SK-N-SH (cell line): ENCODE results near the gene EEF2K. TPM values are rescaled to one million over a fixed set of nuclear protein-coding genes. Genes with fewer than 3 reads are reported as not detected.

Experiments used
- CTCF ChIA-PET: fragments of 300-600, 350-600 bp; formaldehyde crosslinking; extraction: SDS; loops from one replicate; lab custom pipeline; 2021; lab: Yijun Ruan, JAX
- POLR2A ChIA-PET: fragments of 350-600 bp; sonication (Branson Sonifier 250); formaldehyde crosslinking; extraction: SDS; loops from one replicate; lab custom pipeline; 2020; ENCODE audit warnings: antibody characterized with exemption, inconsistent platforms; lab: Yijun Ruan, JAX
- DNase-seq: peaks from one replicate; pipeline ENCODE4 v3.0.0; 2012
- H2AFZ ChIP-seq: fragments of 200-600 bp; sonication (generic); 2 replicates; pipeline ENCODE4 v1.8.1; 2016; ENCODE audit warnings: antibody characterized with exemption, mild to moderate bottlenecking, low read depth
- H3F3A ChIP-seq: fragments of 200-600 bp; sonication (generic); replicated peaks from 2 replicates; pipeline ENCODE3; 2016; ENCODE audit warnings: antibody characterized with exemption, mild to moderate bottlenecking; ENCODE audit not compliant: insufficient read depth
- H3K27ac ChIP-seq, 2 experiments: fragments of 200-500 bp in 1 of 2; fragments of 200-600 bp in 1 of 2; sonication (Bioruptor generic) in 1 of 2; sonication (generic), shearing (Covaris generic) in 1 of 2; 2 replicates each; pipeline versions ENCODE4 v1.5.1 to v1.6.1; 2014 to 2016; ENCODE audit warnings: low read depth in 2 of 2, inconsistent platforms in 1 of 2, low read length in 1 of 2, mild to moderate bottlenecking in 1 of 2, mixed read lengths in 1 of 2
- H3K27me3 ChIP-seq: fragments of 200-600 bp; sonication (generic), shearing (Covaris generic); 2 replicates; pipeline ENCODE4 v1.6.1; 2016; ENCODE audit warnings: mixed run types; ENCODE audit not compliant: insufficient read depth
- H3K36me3 ChIP-seq, 2 experiments: fragments of 200-500 bp in 1 of 2; fragments of 200-600 bp in 1 of 2; sonication (Bioruptor generic) in 1 of 2; sonication (generic) in 1 of 2; replicated peaks in 1 of 2; 2 replicates each; pipeline versions ENCODE3 to v1.5.1; 2014 to 2016; ENCODE audit warnings: low read length in 1 of 2, mild to moderate bottlenecking in 1 of 2; ENCODE audit not compliant: insufficient read depth in 2 of 2, control insufficient read depth in 1 of 2
- H3K4me1 ChIP-seq, 2 experiments: fragments of 200-500 bp in 1 of 2; fragments of 200-600 bp in 1 of 2; sonication (Bioruptor generic) in 1 of 2; sonication (generic), shearing (Covaris generic) in 1 of 2; 2 replicates each; pipeline versions ENCODE4 v1.5.1 to v1.6.1; 2014 to 2016; ENCODE audit warnings: low read depth in 1 of 2, low read length in 1 of 2, mixed run types in 1 of 2; ENCODE audit not compliant: insufficient read depth in 2 of 2, control insufficient read depth in 1 of 2
- H3K4me2 ChIP-seq: fragments of 200-600 bp; sonication (generic), shearing (Covaris generic); 2 replicates; pipeline ENCODE4 v1.6.1; 2017; ENCODE audit warnings: mixed run types
- H3K4me3 ChIP-seq, 2 experiments: fragments of 200-500 bp in 1 of 2; fragments of 200-600 bp in 1 of 2; sonication (Bioruptor generic) in 1 of 2; sonication (generic), shearing (Covaris generic) in 1 of 2; 2 replicates each; pipeline versions ENCODE4 v1.5.1 to v1.8.1; 2014 to 2016; ENCODE audit warnings: low read depth in 2 of 2, inconsistent platforms in 1 of 2, low read length in 1 of 2, mild to moderate bottlenecking in 1 of 2, mixed read lengths in 1 of 2, moderate library complexity in 1 of 2
- H3K79me2 ChIP-seq: fragments of 200-600 bp; sonication (generic); 2 replicates; pipeline ENCODE4 v1.8.1; 2017; ENCODE audit warnings: mild to moderate bottlenecking; ENCODE audit not compliant: insufficient read depth
- H3K9ac ChIP-seq: fragments of 200-600 bp; sonication (generic); 2 replicates; pipeline ENCODE4 v1.6.1; 2017; ENCODE audit warnings: mixed run types
- H3K9me2 ChIP-seq: fragments of 200-600 bp; sonication (generic); 2 replicates; pipeline ENCODE4 v1.6.1; 2017; ENCODE audit warnings: mixed run types
- H3K9me3 ChIP-seq: fragments of 200-600 bp; sonication (generic); 2 replicates; pipeline ENCODE4 v1.6.1; 2017; ENCODE audit warnings: mixed run types, mild to moderate bottlenecking, moderate library complexity
- H4K20me1 ChIP-seq: fragments of 200-600 bp; sonication (generic); 2 replicates; pipeline ENCODE4 v1.6.1; 2017; ENCODE audit warnings: mild to moderate bottlenecking, mixed run types; ENCODE audit not compliant: insufficient read depth
- CHD2 ChIP-seq: fragments of 150-350 bp; IDR thresholded peaks from 2 replicates; pipeline ENCODE4 v1.6.1; 2018; ENCODE audit warnings: low read length; ENCODE audit not compliant: partially characterized antibody
- CTCF ChIP-seq: fragments of 200-600 bp; sonication (generic); IDR thresholded peaks from 2 replicates; pipeline ENCODE4 v1.6.1; 2017; ENCODE audit warnings: antibody characterized with exemption, mild to moderate bottlenecking, moderate library complexity
- EP300 ChIP-seq, 2 experiments: IDR thresholded peaks; 2 replicates each; pipeline versions ENCODE4 v1.4.0 to v1.6.1; 2012; ENCODE audit warnings: borderline replicate concordance in 1 of 2, low read depth in 1 of 2, low read length in 1 of 2
- FOSL2 ChIP-seq: IDR thresholded peaks from 2 replicates; pipeline ENCODE4 v1.4.0; 2012; ENCODE audit warnings: low read depth, mild to moderate bottlenecking, moderate library complexity, borderline replicate concordance
- FOXJ3 ChIP-seq: sonication (generic); formaldehyde crosslinking; IDR thresholded peaks from 2 replicates; pipeline ENCODE4 v1.5.1; 2020; ENCODE audit warnings: mild to moderate bottlenecking, missing genetic modification reagents
- FOXM1 ChIP-seq: IDR thresholded peaks from 2 replicates; pipeline ENCODE4 v1.4.0; 2012; ENCODE audit warnings: low read depth, mild to moderate bottlenecking
- MEF2A ChIP-seq: IDR thresholded peaks from 2 replicates; pipeline ENCODE4 v1.4.0; 2012; ENCODE audit warnings: low read depth, borderline replicate concordance
- MXI1 ChIP-seq: IDR thresholded peaks from 2 replicates; pipeline ENCODE4 v1.6.1; 2012; ENCODE audit warnings: mild to moderate bottlenecking, low read depth, low read length, improper control_type of control experiment
- NRF1 ChIP-seq: IDR thresholded peaks from 2 replicates; pipeline ENCODE4 v1.6.1; 2012; ENCODE audit warnings: low read depth, mild to moderate bottlenecking, low read length
- RCOR1 ChIP-seq: fragments of 150-350 bp; IDR thresholded peaks from 2 replicates; pipeline ENCODE4 v1.6.1; 2017; ENCODE audit warnings: antibody characterized with exemption, low read length
- RXRA ChIP-seq: IDR thresholded peaks from 2 replicates; pipeline ENCODE4 v1.4.0; 2012; ENCODE audit warnings: low read depth, mild to moderate bottlenecking, borderline replicate concordance
- SMC3 ChIP-seq: IDR thresholded peaks from 2 replicates; pipeline ENCODE4 v1.6.1; 2012; ENCODE audit warnings: low read depth, low read length, improper control_type of control experiment
- TAF1 ChIP-seq: IDR thresholded peaks from 2 replicates; pipeline ENCODE4 v1.6.1; 2012; ENCODE audit warnings: low read depth, mild to moderate bottlenecking, low read length, moderate library complexity, borderline replicate concordance
- TCF12 ChIP-seq: IDR thresholded peaks from 2 replicates; pipeline ENCODE4 v1.4.0; 2012
- USF2 ChIP-seq: fragments of 150-350 bp; IDR thresholded peaks from 2 replicates; pipeline ENCODE4 v1.6.1; 2017; ENCODE audit warnings: antibody characterized with exemption, low read length, low read depth, borderline replicate concordance
- YY1 ChIP-seq: IDR thresholded peaks from 2 replicates; pipeline ENCODE4 v1.4.0; 2012; ENCODE audit warnings: low read depth, mild to moderate bottlenecking
- WGBS: methylation state at CpG from one replicate; pipeline ENCODE4 v1.1.6; 2017; ENCODE audit warnings: low lambda C conversion rate; 5-methylcytosine and 5-hydroxymethylcytosine counted together
- polyA plus RNA-seq, 3 experiments: library from polyadenylated mRNA; depleted of rRNA; stranded (reverse); fragments of >200 nt; gene quantifications; 2 replicates each; pipeline ENCODE4 v1.2.3, GENCODE V29; 2012
- TF ChIP-seq, protein P1 (sequence below): IDR thresholded peaks from 2 replicates; pipeline ENCODE4; 2012

Gene EEF2K
- polyA plus RNA-seq, 1 of the 3 experiments (the other 2 are of a cell fraction) = 8.0 TPM

GRCh38 chr16:22315979-22316378 is 109.9 kb downstream of the EEF2K start:
- no peak for TF ChIP-seq RXRA
- TF ChIP-seq, all 33 proteins: peak for 0
- no peak overlapping the region for H3K27ac ChIP-seq
- H3K36me3 ChIP-seq = peaks cover 17 to 46% of the 10 kb centered on the region in 2 experiments
- H2AFZ ChIP-seq = no peak overlapping the region
- no peak overlapping the region for H3K9ac ChIP-seq
- ChIA-PET CTCF (no interaction called here), POLR2A (no interaction called here)
- no peak overlapping the region for H3K4me3 ChIP-seq
- no peaks in the 10 kb centered on the region for H3K4me1 ChIP-seq
- no peaks in the 10 kb centered on the region for H3K9me3 ChIP-seq
- H3K79me2 ChIP-seq = no peaks in the 10 kb centered on the region
- no peaks in the 10 kb centered on the region for H3F3A ChIP-seq
- no peaks in the 10 kb centered on the region for H3K27me3 ChIP-seq
- 80% methylated on average over 1 of the region's 1 CpG for WGBS
- H3K4me2 ChIP-seq = no peak overlapping the region
- DNase-seq = no peak
- no peaks in the 10 kb centered on the region for H4K20me1 ChIP-seq
- no peaks in the 10 kb centered on the region for H3K9me2 ChIP-seq

- H3K9ac ChIP-seq = no peak overlapping the region
- 0 out of 2 replicates have a peak, but pooled peaks cover under 1% of the 10 kb centered on the region for H4K20me1 ChIP-seq
- H3K4me3 ChIP-seq = no peak overlapping the region
- H3K36me3 ChIP-seq = peaks cover 16 to 44% of the 10 kb centered on the region in 2 experiments
- DNase-seq = no peak
- H3K27ac ChIP-seq = no peak overlapping the region
- H3K4me1 ChIP-seq = peaks cover 0 to 1% of the 10 kb centered on the region in 2 experiments; a peak in 1 of 4 replicates
- ChIA-PET POLR2A (no interaction called here), CTCF (no interaction called here)
- H3K79me2 ChIP-seq = no peaks in the 10 kb centered on the region
- no peaks in the 10 kb centered on the region for H3F3A ChIP-seq
- H3K4me2 ChIP-seq = no peak overlapping the region
- no peaks in the 10 kb centered on the region for H3K9me2 ChIP-seq
- no peak overlapping the region for H2AFZ ChIP-seq
- no peak for TF ChIP-seq SMC3
- no peak for TF ChIP-seq TCF12
- TF ChIP-seq TAF1 = no peak
- TF ChIP-seq FOXJ3 (CRISPR knock-in tag) = no peak
- TF ChIP-seq USF2 = no peak
- no peak for TF ChIP-seq CHD2
- no peak for TF ChIP-seq YY1
- TF ChIP-seq CTCF = no peak
- TF ChIP-seq FOXM1 = no peak
- no peak for TF ChIP-seq MXI1
- TF ChIP-seq FOSL2 = no peak
- TF ChIP-seq NRF1 = no peak
- TF ChIP-seq EP300 (IDR thresholded peaks at IDR 0.05; ENCODE audit: borderline replicate concordance in 1 of 2, low read depth in 1 of 2, low read length in 1 of 2) = no peak
- TF ChIP-seq MEF2A = no peak
- TF ChIP-seq RCOR1 = no peak
- TF ChIP-seq, protein P1, sequence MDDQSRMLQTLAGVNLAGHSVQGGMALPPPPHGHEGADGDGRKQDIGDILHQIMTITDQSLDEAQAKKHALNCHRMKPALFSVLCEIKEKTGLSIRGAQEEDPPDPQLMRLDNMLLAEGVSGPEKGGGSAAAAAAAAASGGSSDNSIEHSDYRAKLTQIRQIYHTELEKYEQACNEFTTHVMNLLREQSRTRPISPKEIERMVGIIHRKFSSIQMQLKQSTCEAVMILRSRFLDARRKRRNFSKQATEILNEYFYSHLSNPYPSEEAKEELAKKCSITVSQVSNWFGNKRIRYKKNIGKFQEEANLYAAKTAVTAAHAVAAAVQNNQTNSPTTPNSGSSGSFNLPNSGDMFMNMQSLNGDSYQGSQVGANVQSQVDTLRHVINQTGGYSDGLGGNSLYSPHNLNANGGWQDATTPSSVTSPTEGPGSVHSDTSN = no peak
- no peaks in the 10 kb centered on the region for H3K27me3 ChIP-seq
- H3K9me3 ChIP-seq = no peaks in the 10 kb centered on the region
- 92% methylated on average over 5 of the region's 9 CpGs for WGBS
Observed at GRCh38 chr16:22316411-22316811, 110.3 kb downstream of the EEF2K start.
